ENCODE results near the gene ADAR.
"Not testable (repeated sequence)": the region's sequence is repeated elsewhere in the genome, so short reads cannot be mapped to it uniquely, and the experiment has no call there.

Gene ADAR

GRCh38 chr1:154607609-154608396 lies at the start of gene ADAR:
ADAR (minus strand) TSS chr1:154608186; CDS start chr1:154608006, 180 bp downstream.
- Histone ChIP-seq H3K36me3 (ENCODE audit: control insufficient read depth, insufficient read depth, low read length) (peaks cover 10% of the 10 kb centered on the region; the same call in 1 of the 2 replicates), H3K27me3 (ENCODE audit: control insufficient read depth, insufficient read depth, low read length) (no peaks in the 10 kb centered on the region), H3K9ac (ENCODE audit: low read length) (peak within 1 kb of the TSS; percentile 99), H3K27ac (ENCODE audit: low read depth, low read length) (peak within 1 kb of the TSS; percentile 99), H3K4me1 (ENCODE audit: control insufficient read depth, insufficient read depth, low read length) (peaks cover 44% of the 10 kb centered on the region), H3K9me3 (ENCODE audit: control insufficient read depth, insufficient read depth, low read depth, low read length) (no peaks in the 10 kb centered on the region), H3K4me3 (ENCODE audit: low read depth, low read length) (peak within 1 kb of the TSS; percentile 90)

DNA sequence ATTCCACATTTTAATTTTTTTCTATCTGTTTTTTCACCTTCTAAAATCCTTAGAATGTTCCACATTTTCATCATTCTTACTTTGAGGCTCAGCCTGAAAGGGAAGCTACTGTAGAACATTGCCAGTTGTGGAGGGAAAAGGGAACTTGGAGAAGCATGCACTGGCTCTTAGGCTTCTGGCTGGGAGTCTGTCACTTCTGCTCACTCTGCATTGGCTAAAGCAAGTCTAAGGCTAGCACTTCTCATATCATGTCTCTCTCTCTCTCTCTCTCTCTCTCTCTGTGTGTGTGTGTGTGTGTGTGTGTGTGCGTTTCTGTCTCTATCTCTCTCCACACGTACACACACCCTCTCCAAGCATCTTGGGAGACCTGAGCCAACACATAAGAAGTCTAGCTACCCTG lies 49.6 kb upstream of the ADAR start:
- Histone ChIP-seq H3K9me3 (ENCODE audit: control insufficient read depth, insufficient read depth, low read depth, low read length) (no peaks in the 10 kb centered on the region; the same call in 1 of the 2 replicates), H3K27me3 (ENCODE audit: control insufficient read depth, insufficient read depth, low read length) (no peaks in the 10 kb centered on the region), H3K4me1 (ENCODE audit: control insufficient read depth, insufficient read depth, low read length) (peaks cover 7% of the 10 kb centered on the region; the same call in 1 of the 2 replicates)

GRCh38 chr1:154652893-154653292 lies 44.9 kb upstream of the ADAR start:
- Histone ChIP-seq H3K9ac (ENCODE audit: low read length) (no peak overlapping the region), H3K9me3 (ENCODE audit: control insufficient read depth, insufficient read depth, low read depth, low read length) (no peaks in the 10 kb centered on the region; the same call in 1 of the 2 replicates), H3K27me3 (ENCODE audit: control insufficient read depth, insufficient read depth, low read length) (no peaks in the 10 kb centered on the region), H3K27ac (ENCODE audit: low read depth, low read length) (no peak overlapping the region), H3K4me1 (ENCODE audit: control insufficient read depth, insufficient read depth, low read length) (0 out of 2 replicates have a peak, but pooled peaks cover 4% of the 10 kb centered on the region), H3K4me3 (ENCODE audit: low read depth, low read length) (no peak overlapping the region), H3K36me3 (ENCODE audit: control insufficient read depth, insufficient read depth, low read length) (no peaks in the 10 kb centered on the region)

More for the DNA sequence above, 49.6 kb upstream of the ADAR start:
- H3K36me3 ChIP-seq (ENCODE audit: control insufficient read depth, insufficient read depth, low read length): no peaks in the 10 kb centered on the region
- no peak overlapping the region for H3K4me3 ChIP-seq (ENCODE audit: low read depth, low read length)
- H3K27ac ChIP-seq (ENCODE audit: low read depth, low read length): no peak overlapping the region
- no peak overlapping the region for H3K9ac ChIP-seq (ENCODE audit: low read length)

DNA sequence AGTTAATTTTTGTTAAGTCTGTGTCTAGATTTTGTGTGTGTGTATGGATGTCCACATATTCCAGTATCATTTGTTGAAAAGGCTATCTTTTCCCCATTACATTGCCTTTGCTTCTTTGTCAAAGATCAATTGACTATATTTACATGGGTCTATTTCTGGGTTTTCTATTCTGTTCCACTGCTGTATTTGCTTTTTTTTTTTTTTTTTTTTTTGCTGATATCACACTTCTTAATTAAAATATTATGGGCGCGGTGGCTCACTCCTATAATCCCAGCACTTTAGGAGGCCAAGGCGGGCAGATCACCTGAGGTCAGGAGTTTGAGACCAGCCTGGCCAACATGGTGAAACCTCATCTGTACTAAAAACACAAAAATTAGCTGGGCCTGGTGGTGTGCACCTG lies 36.7 kb upstream of the ADAR start:
- H3K4me3 ChIP-seq (ENCODE audit: low read depth, low read length); H3K36me3 ChIP-seq (ENCODE audit: control insufficient read depth, insufficient read depth, low read length); H3K4me1 ChIP-seq (ENCODE audit: control insufficient read depth, insufficient read depth, low read length); H3K9me3 ChIP-seq (ENCODE audit: control insufficient read depth, insufficient read depth, low read depth, low read length); H3K9ac ChIP-seq (ENCODE audit: low read length); H3K27me3 ChIP-seq (ENCODE audit: control insufficient read depth, insufficient read depth, low read length); H3K27ac ChIP-seq (ENCODE audit: low read depth, low read length): not testable (repeated sequence)

GRCh38 chr1:154641534-154641933 lies 33.5 kb upstream of the ADAR start:
- H3K9me3 ChIP-seq (ENCODE audit: control insufficient read depth, insufficient read depth, low read depth, low read length): no peaks in the 10 kb centered on the region
- no peak overlapping the region for H3K4me3 ChIP-seq (ENCODE audit: low read depth, low read length)
- no peak overlapping the region for H3K27ac ChIP-seq (ENCODE audit: low read depth, low read length)
- no peaks in the 10 kb centered on the region for H3K36me3 ChIP-seq (ENCODE audit: control insufficient read depth, insufficient read depth, low read length)
- H3K9ac ChIP-seq (ENCODE audit: low read length): no peak overlapping the region
- H3K27me3 ChIP-seq (ENCODE audit: control insufficient read depth, insufficient read depth, low read length): no peaks in the 10 kb centered on the region
- no peaks in the 10 kb centered on the region for H3K4me1 ChIP-seq (ENCODE audit: control insufficient read depth, insufficient read depth, low read length)

GRCh38 chr1:154639876-154640275 lies 31.9 kb upstream of the ADAR start:
- no peaks in the 10 kb centered on the region for H3K36me3 ChIP-seq (ENCODE audit: control insufficient read depth, insufficient read depth, low read length)

GRCh38 chr1:154635171-154635570 lies 27.2 kb upstream of the ADAR start:
- H3K4me3 ChIP-seq (ENCODE audit: low read depth, low read length): no peak overlapping the region
- H3K9ac ChIP-seq (ENCODE audit: low read length): no peak overlapping the region
- H3K4me1 ChIP-seq (ENCODE audit: control insufficient read depth, insufficient read depth, low read length): no peaks in the 10 kb centered on the region
- no peak overlapping the region for H3K27ac ChIP-seq (ENCODE audit: low read depth, low read length)
- no peaks in the 10 kb centered on the region for H3K9me3 ChIP-seq (ENCODE audit: control insufficient read depth, insufficient read depth, low read depth, low read length)
- no peaks in the 10 kb centered on the region for H3K36me3 ChIP-seq (ENCODE audit: control insufficient read depth, insufficient read depth, low read length)
- no peaks in the 10 kb centered on the region for H3K27me3 ChIP-seq (ENCODE audit: control insufficient read depth, insufficient read depth, low read length)

More at GRCh38 chr1:154639876-154640275, 31.9 kb upstream of the ADAR start:
- Histone ChIP-seq H3K9me3 (ENCODE audit: control insufficient read depth, insufficient read depth, low read depth, low read length) (no peaks in the 10 kb centered on the region), H3K4me3 (ENCODE audit: low read depth, low read length) (no peak overlapping the region), H3K4me1 (ENCODE audit: control insufficient read depth, insufficient read depth, low read length) (no peaks in the 10 kb centered on the region), H3K9ac (ENCODE audit: low read length) (no peak overlapping the region), H3K27me3 (ENCODE audit: control insufficient read depth, insufficient read depth, low read length) (no peaks in the 10 kb centered on the region), H3K27ac (ENCODE audit: low read depth, low read length) (no peak overlapping the region)

GRCh38 chr1:154629675-154630073 lies 21.7 kb upstream of the ADAR start:
- Histone ChIP-seq H3K4me3 (ENCODE audit: low read depth, low read length) (no peak overlapping the region), H3K27ac (ENCODE audit: low read depth, low read length) (no peak overlapping the region), H3K36me3 (ENCODE audit: control insufficient read depth, insufficient read depth, low read length) (peaks cover 4% of the 10 kb centered on the region; the same call in 1 of the 2 replicates), H3K27me3 (ENCODE audit: control insufficient read depth, insufficient read depth, low read length) (no peaks in the 10 kb centered on the region), H3K4me1 (ENCODE audit: control insufficient read depth, insufficient read depth, low read length) (peaks cover 5% of the 10 kb centered on the region), H3K9ac (ENCODE audit: low read length) (no peak overlapping the region), H3K9me3 (ENCODE audit: control insufficient read depth, insufficient read depth, low read depth, low read length) (peaks cover 3% of the 10 kb centered on the region; the same call in 1 of the 2 replicates)

- H3K4me1 ChIP-seq (ENCODE audit: control insufficient read depth, insufficient read depth, low read length): peaks cover 5% of the 10 kb centered on the region
- no peak overlapping the region for H3K9ac ChIP-seq (ENCODE audit: low read length)
- H3K36me3 ChIP-seq (ENCODE audit: control insufficient read depth, insufficient read depth, low read length): peaks cover 9% of the 10 kb centered on the region; the same call in 1 of the 2 replicates
- no peak overlapping the region for H3K4me3 ChIP-seq (ENCODE audit: low read depth, low read length)
- peaks cover 3% of the 10 kb centered on the region; the same call in 1 of the 2 replicates for H3K9me3 ChIP-seq (ENCODE audit: control insufficient read depth, insufficient read depth, low read depth, low read length)
- H3K27me3 ChIP-seq (ENCODE audit: control insufficient read depth, insufficient read depth, low read length): no peaks in the 10 kb centered on the region
- no peak overlapping the region for H3K27ac ChIP-seq (ENCODE audit: low read depth, low read length)
Measured at GRCh38 chr1:154629061-154629674, 21.2 kb upstream of the ADAR start.

- peak overlapping the region; percentile 88 for H3K27ac ChIP-seq (ENCODE audit: low read depth, low read length)
- peaks cover 13% of the 10 kb centered on the region; the same call in 1 of the 2 replicates for H3K36me3 ChIP-seq (ENCODE audit: control insufficient read depth, insufficient read depth, low read length)
- H3K4me3 ChIP-seq (ENCODE audit: low read depth, low read length): peak overlapping the region; percentile 95
- H3K27me3 ChIP-seq (ENCODE audit: control insufficient read depth, insufficient read depth, low read length): no peaks in the 10 kb centered on the region
- peak overlapping the region; percentile 92 for H3K9ac ChIP-seq (ENCODE audit: low read length)
- peaks cover 3% of the 10 kb centered on the region; the same call in 1 of the 2 replicates for H3K9me3 ChIP-seq (ENCODE audit: control insufficient read depth, insufficient read depth, low read depth, low read length)
- peaks cover 5% of the 10 kb centered on the region for H3K4me1 ChIP-seq (ENCODE audit: control insufficient read depth, insufficient read depth, low read length)
Measured at GRCh38 chr1:154628121-154628405, 20.1 kb upstream of the ADAR start.

Measured in HUES6 (cell line).